ENCODE data around the gene SLC6A17. TPM values are rescaled to one million over a fixed set of nuclear protein-coding genes. Genes with fewer than 3 reads are reported as not detected.

Gene SLC6A17
- total RNA-seq, 1 experiment from 2014 or later = 0.17 TPM

GRCh38 chr1:110215621-110216515, 65.6 kb downstream of the SLC6A17 start:
- peaks cover 9% of the 10 kb centered on the region for H3K27me3 ChIP-seq (ENCODE audit: insufficient read depth, low read length)
- H2AK5ac ChIP-seq (ENCODE audit: insufficient read length, low read length) = no peak overlapping the region
- H3K14ac ChIP-seq (ENCODE audit: insufficient read depth, low read length) = no peak overlapping the region
- H3K18ac ChIP-seq (ENCODE audit: insufficient read length, low read depth, low read length) = no peak overlapping the region
- H3K4me1 Mint-ChIP-seq = peaks cover 18 to 31% of the 10 kb centered on the region in 2 experiments
- H3K27me3 Mint-ChIP-seq (ENCODE audit: low read depth) = peaks cover 25% of the 10 kb centered on the region
- H3K4me3 Mint-ChIP-seq = no peak overlapping the region
- H3K4ac ChIP-seq (ENCODE audit: low read depth, low read length) = no peak overlapping the region
- no peak overlapping the region for H2BK12ac ChIP-seq (ENCODE audit: insufficient read length, low read depth, low read length)
- no peak overlapping the region; a peak in 1 of 7 replicates for H3K27ac Mint-ChIP-seq
- no peak overlapping the region for H2BK120ac ChIP-seq (ENCODE audit: low read depth, low read length, poor library complexity, severe bottlenecking)
- no peak overlapping the region for H3K56ac ChIP-seq (ENCODE audit: insufficient read length, low read depth, low read length)
- H2BK15ac ChIP-seq (ENCODE audit: low read depth, low read length) = no peak overlapping the region
- no peak overlapping the region for H3K23ac ChIP-seq (ENCODE audit: insufficient read length, low read depth, low read length)
- no peak overlapping the region for H4K5ac ChIP-seq (ENCODE audit: insufficient read length, low read depth, low read length)
- no peak overlapping the region for H3K4me2 ChIP-seq (ENCODE audit: insufficient read depth, insufficient read length, low read length)
- no peak overlapping the region for H3K27ac ChIP-seq (ENCODE audit: insufficient read length, low read depth, low read length)
- H4K91ac ChIP-seq (ENCODE audit: insufficient read length, low read depth, low read length) = no peak overlapping the region
- no peak overlapping the region for H2BK20ac ChIP-seq (ENCODE audit: low read depth, low read length, poor library complexity, severe bottlenecking)
- no peak overlapping the region for H4K8ac ChIP-seq (replicated peaks; ENCODE audit: insufficient read length, low read depth, low read length)
- no peak overlapping the region for H3K9ac ChIP-seq (ENCODE audit: extremely low read depth, insufficient read length, low read length)
- WGBS (ENCODE audit: extremely low coverage, insufficient read length, low lambda C conversion rate) = no CpG with 5 or more reads among the region's 7 CpGs
- H3T11ph ChIP-seq (ENCODE audit: low read length) = no peak overlapping the region
- peaks cover 13% of the 10 kb centered on the region for H3K23me2 ChIP-seq (ENCODE audit: insufficient read length, low read depth, low read length, poor library complexity, severe bottlenecking)
- no peaks in the 10 kb centered on the region for H3K9me3 ChIP-seq (ENCODE audit: control insufficient read depth, low read depth, low read length)
- DNase-seq = no peak
- no peaks in the 10 kb centered on the region for H3K79me2 ChIP-seq (ENCODE audit: insufficient read depth, low read length)
- no peaks in the 10 kb centered on the region for H4K20me1 ChIP-seq (ENCODE audit: control insufficient read depth, insufficient read depth, insufficient read length)
- H2BK5ac ChIP-seq (ENCODE audit: insufficient read length, low read length) = no peak overlapping the region
- no peaks in the 10 kb centered on the region for H3K79me1 ChIP-seq (ENCODE audit: insufficient read depth, low read depth, low read length, poor library complexity, severe bottlenecking)
- H2AFZ ChIP-seq (ENCODE audit: low read length) = no peak overlapping the region
- TF ChIP-seq CTCF (conservative IDR thresholded peaks at IDR 0.05) = no peak
- no peaks in the 10 kb centered on the region; a peak in 1 of 5 replicates for H3K9me3 Mint-ChIP-seq
- peaks cover 0 to 3% (median 2%) of the 10 kb centered on the region in 3 experiments; a peak in 3 of 7 replicates for H3K36me3 Mint-ChIP-seq (ENCODE audit: insufficient read depth in 1 of 3, low read depth in 3 of 3)
- H3K4me1 ChIP-seq (ENCODE audit: insufficient read depth, low read length) = peaks cover 3% of the 10 kb centered on the region; the same call in 1 of the 2 replicates

All from H9 (cell line).